Stimulated activated CD8-positive, alpha-beta memory T cell treated with anti-CD3 and anti-CD28 coated beads, Interleukin-2, amount 100 ng/mL, for 48 hours (primary cell): Measurements from ENCODE around the gene ARHGAP6.

Source experiments
- DNase-seq, 2 donors: peaks; one replicate each; pipeline ENCODE4 v3.0.0-alpha.2; 2020; ENCODE audit warnings: low read depth in 2 of 2

ARHGAP6 gene

DNA sequence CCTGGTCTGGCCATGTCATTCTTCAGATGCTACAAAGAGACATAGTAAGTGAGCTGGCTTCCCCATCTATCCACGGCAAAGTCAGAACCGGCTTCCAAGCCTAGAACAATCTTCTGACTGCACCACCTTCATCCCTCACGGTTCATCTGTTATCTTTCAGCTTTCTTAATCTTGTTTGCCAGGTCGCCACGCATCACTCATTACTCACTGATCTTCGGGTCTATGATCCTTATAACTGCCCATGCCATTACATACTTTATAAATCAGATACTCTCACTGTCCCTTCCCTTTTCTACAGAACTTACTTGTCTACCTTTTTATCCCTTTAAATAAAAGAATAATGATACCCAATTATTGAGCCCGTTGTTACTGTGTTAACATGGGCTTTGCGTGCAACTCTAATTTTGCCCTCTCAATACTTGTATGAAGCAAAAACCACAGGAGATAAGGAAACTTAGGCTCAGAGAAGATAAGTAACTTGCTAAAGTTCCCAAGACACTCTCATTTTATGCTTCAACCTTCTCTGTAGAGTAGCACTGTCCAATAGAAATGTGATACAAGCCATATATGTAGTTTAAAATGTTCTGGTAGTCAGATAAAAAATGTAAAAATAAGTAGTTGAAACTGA is 200.8 kb downstream of the ARHGAP6 start:
- no peak for DNase-seq

DNA sequence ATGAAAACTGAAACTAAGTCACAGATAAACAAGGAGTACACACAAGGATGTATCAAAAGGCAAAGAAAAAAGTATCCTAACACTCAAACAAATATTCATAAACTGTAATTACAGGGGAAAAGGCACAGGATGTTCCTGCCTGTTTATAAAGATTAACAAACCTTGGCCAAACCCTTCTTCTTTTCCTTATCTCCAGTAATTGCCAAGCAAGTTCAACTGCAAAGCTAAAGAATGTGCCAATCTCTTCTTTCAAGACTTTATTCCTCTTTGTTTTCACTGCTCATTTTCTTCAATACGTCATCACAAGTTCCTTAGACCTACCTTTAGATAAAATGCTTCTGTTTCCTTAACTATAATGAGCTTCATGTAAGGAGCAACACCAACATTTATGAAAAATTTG is 201.3 kb downstream of the ARHGAP6 start:
- no peak for DNase-seq

DNA sequence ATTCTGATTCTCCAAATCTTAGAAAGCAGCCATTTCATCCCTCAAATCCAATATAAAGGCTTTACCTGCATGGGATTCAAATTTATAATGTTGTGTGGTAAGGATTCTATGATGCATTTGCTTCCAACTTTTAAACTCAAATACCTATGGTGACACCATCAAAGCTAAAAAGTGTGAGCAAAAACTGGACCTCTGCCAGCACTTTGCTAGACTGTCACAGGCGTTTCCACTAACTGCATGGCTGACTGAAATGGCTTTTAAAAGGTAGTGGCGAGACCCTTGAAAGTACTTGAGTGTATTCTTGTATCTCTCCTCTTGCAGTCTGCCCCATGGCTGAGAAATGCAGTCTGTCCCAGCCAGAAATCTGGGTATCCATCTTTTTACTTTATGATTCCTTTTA is 203.1 kb downstream of the ARHGAP6 start:
- no peak for DNase-seq

DNA sequence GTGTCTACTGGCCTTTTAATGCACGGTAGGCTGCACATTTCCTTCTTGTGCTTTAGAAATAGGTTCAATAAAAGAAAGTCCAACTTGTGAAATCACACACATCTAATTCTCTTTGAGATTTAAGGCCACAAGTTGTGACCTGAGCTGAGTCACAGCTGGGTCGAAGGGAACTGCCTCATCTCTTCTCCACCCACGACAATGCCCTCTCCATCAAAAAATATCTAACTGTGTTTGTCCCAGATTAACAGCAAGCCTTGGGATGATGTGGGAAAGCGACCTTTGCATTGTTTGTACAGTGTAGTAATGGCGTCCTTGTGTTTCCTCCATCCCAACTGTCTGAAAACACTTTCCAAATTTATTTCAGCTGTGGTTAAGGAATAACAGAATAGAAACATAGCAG is 203.6 kb downstream of the ARHGAP6 start:
- no peak for DNase-seq

- DNase-seq, result no peak
Measured at GRCh38 chrX:11461201-11462001, 204.3 kb downstream of the ARHGAP6 start.

DNA sequence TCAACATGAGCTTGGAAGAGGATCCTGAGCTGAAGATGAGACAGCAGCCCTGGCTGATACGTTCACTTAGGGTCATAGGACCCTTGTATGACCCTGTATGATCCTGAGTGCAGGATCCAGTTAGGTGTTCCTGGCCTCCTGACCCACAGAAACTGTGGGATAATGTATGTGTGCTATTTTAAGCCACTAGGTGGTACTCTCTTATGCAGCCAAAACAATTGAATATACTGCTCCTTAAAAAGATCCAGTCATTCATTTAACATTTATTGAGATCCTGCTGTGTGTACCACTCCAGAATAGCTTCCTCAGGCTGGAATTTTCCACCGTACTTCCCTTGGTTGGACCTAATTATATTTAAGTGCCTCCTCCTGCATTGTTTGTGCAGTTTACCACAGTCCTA is 205.4 kb downstream of the ARHGAP6 start:
- no peak for DNase-seq

GRCh38 chrX:11458170-11458569 is 207.6 kb downstream of the ARHGAP6 start:
- no peak for DNase-seq

GRCh38 chrX:11451151-11451550 is 214.6 kb downstream of the ARHGAP6 start:
- no peak for DNase-seq

GRCh38 chrX:11450354-11450753 is 215.4 kb downstream of the ARHGAP6 start:
- no peak for DNase-seq

DNA sequence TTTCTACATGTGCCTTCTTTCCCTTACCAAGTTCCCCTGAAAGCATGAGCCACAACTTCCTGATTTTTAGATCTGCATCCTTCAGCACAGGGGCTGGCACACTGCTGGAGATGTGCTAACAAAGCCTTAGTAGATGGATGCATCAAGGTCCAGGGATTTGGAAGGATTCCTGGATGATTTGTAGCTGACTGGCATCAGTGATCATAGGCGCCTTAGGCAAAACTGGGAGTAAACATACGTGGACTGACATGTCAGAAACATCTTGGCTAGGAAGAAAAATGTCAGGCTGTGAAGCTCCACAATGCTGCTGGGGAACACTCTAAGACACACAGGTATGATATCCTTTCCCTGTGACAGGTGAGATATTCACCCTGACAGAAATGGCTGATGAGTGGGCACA is 216.1 kb downstream of the ARHGAP6 start:
- DNase-seq, result no peak

GRCh38 chrX:11447418-11447817 is 218.3 kb downstream of the ARHGAP6 start:
- no peak for DNase-seq

GRCh38 chrX:11446949-11447348 is 218.8 kb downstream of the ARHGAP6 start:
- DNase-seq, result no peak

- DNase-seq, result no peak
Measured at GRCh38 chrX:11446336-11446735, 219.4 kb downstream of the ARHGAP6 start.

DNA sequence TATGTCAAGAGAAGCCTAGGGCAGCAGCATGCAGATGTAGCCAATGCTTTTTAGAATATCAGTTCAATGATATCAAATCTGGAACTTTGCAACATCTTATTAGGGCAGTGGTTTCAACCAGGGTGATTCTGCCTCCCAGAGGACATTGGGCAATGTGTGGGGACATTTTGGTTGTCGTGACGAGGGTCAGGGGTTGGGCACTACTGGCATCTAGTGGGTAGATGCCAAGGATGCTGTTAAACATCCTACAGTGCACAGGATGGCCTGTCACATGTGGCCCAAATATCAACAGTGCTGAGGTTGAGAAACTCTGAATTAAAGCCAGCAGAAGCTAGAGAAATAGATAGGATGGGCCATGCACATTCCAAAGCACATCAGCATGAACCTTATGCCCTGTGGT is 220.2 kb downstream of the ARHGAP6 start:
- no peak for DNase-seq

DNA sequence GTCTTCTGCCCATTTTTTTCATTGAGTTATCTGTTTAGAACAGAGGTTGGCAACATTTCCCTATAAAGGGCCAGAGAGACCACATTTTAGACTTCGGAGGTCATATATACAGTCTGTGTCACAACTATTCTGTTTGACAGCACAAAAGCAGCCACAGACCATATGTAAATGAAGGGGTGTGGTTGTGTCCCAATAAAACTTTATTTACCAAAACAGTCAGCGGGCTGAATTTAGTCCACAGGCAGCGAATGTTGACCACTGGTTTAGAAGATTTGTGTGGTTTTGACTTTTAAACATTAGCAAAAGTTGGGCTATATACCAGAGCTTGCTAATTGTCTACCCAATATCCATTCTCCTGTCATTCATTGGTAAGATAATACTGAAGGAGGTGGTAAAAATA is 221.7 kb downstream of the ARHGAP6 start:
- DNase-seq, result no peak

- no peak for DNase-seq
Measured at GRCh38 chrX:11439846-11440245, 225.9 kb downstream of the ARHGAP6 start.

- DNase-seq, result no peak
Measured at GRCh38 chrX:11438767-11439166, 227.0 kb downstream of the ARHGAP6 start.

GRCh38 chrX:11438380-11438723 is 227.4 kb downstream of the ARHGAP6 start:
- no peak for DNase-seq

DNA sequence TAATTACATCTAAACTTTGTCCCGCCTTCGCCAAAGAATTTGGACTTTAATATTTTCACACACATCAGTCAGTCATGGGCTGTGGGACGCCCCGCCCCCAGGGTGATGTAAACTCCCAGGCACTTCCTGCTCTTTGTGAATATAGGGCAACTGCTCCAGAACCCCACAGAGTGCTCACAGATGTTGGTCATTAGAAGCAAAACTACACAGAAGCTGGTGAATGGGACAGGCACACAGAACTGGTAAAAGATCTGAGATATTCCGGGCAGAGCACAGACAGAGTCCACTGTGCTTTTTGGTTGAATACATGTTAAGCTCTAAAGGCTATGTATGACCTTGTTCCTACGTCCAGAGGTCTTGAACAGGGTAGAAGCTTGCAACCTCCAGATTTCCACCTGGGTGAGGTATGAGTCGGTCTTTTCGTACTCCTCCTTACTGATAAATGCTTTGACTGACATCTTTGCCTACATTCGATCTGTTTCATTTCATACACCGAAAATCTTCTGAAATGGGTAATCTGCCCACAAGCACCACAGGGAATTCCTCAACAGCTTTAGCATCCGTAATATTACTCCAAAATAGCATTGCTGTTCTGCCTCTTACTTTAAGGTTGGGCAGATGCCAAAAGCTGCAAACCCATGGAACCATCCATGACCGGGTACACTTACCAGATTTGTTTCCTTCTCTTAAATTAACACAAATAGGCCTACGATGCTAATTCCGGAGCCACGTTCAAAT is 227.9 kb downstream of the ARHGAP6 start:
- DNase-seq, result no peak

GRCh38 chrX:11435568-11435967 is 230.2 kb downstream of the ARHGAP6 start:
- DNase-seq, result no peak

- no peak for DNase-seq
Measured at GRCh38 chrX:11434607-11435006, 231.1 kb downstream of the ARHGAP6 start.

GRCh38 chrX:11431786-11432185 is 233.9 kb downstream of the ARHGAP6 start:
- DNase-seq, result no peak

DNA sequence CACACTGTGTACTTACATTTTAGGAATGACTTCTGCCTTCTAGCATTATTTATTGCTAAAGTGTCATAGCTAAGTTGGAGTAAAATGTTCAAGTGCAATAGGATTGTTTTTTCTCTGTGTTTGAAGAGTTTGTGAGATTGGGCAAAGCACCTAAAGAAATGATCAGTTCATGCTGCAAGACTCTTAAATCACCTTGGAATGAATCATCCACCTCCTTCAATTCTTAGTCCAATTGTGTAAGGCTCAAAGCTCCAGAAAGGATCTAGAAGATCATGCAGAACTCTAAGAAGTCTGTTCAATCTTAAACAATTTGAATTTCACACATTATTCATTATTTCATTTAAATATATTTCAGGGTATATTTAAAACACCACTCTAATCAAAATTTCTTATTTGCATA is 235.4 kb downstream of the ARHGAP6 start:
- no peak for DNase-seq
